ENCODE measurements around the gene RIPOR2.
A peak's percentile ranks its signal among the peaks of the same experiment; 100 is the strongest.

RIPOR2 gene

DNA sequence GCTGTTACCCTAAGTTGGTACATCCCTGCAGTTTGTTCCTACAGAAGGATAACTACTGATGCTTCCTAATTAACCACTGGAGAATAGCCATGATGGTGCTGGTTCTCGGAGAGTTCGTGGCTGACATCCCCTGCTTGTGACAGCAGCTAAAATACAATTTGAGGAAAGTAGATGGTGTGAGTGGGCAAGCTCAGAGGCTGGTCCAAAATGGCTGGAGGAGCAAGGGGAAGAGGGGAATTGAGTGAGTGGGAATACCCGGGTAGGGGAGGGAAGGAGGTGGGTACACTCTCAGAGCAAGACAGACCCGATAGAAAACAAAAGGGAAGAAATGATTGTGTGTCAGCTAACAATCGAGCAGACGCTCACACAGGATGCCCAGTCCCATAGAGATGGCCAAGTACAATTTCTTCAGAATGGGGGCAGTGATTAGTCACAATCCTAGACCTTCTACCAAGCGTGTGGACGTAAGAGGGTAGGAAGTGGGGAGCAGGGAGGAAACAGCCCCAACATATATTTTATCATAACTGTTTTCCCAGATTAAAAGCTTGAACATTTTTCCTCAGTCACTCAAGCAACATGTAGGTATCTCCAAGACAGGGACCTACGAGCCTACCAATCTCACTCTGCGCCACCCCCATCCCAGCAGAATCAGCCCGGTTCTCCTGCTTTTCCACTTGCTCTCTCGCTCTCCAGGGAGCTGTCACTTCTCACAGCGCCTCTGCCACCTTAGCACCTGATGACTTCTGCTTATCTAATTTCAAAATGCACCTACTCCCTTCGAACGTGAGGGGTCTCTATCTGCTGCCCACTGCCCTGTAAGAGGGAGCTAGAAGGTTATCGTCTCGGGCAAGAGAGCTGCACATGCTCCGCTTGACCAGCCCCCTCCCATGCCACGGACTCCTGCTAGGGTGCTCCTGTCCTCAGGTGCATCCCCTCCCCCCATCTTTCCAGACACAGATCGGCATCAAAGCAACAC lies 26.2 kb downstream of the RIPOR2 start:
- H3K9me3 Mint-ChIP-seq: no peaks in the 10 kb centered on the region
- peak in 1 of 2 donors; percentile 65 for DNase-seq (ENCODE audit: low spot score in 2 of 2)
- peak overlapping the region; percentile 97 for H3K27ac Mint-ChIP-seq
- H3K4me3 Mint-ChIP-seq: peak overlapping the region; percentile 95
- H3K36me3 Mint-ChIP-seq: peaks cover 27% of the 10 kb centered on the region
- H3K4me1 Mint-ChIP-seq: peaks cover 87% of the 10 kb centered on the region
- peak; percentile 55 for ATAC-seq

DNA sequence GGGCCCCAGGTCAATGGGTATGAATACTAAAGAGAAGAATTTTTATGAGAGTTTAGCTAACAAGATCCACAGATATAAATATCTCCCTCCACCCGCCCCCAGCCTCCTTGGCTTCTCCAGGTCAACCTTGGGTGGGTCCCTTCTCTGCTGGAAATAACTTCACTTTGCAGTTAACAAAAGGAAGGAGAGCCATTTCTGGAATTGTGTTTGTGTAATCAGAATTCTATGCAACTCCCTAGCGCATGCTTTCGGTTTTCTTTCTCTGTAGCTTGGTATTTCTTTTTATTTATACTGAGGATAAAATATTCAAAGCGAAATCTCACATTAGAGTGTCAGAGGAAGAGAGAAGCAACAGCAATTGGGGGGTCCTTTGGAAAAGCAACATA lies 27.1 kb downstream of the RIPOR2 start:
- Mint-ChIP-seq H3K9me3 (no peaks in the 10 kb centered on the region), H3K4me3 (peak overlapping the region; percentile 95), H3K27ac (peak overlapping the region; percentile 97), H3K4me1 (peaks cover 87% of the 10 kb centered on the region), H3K36me3 (peaks cover 35% of the 10 kb centered on the region)
- no peak for DNase-seq (ENCODE audit: low spot score in 2 of 2)
- ATAC-seq: no peak

DNA sequence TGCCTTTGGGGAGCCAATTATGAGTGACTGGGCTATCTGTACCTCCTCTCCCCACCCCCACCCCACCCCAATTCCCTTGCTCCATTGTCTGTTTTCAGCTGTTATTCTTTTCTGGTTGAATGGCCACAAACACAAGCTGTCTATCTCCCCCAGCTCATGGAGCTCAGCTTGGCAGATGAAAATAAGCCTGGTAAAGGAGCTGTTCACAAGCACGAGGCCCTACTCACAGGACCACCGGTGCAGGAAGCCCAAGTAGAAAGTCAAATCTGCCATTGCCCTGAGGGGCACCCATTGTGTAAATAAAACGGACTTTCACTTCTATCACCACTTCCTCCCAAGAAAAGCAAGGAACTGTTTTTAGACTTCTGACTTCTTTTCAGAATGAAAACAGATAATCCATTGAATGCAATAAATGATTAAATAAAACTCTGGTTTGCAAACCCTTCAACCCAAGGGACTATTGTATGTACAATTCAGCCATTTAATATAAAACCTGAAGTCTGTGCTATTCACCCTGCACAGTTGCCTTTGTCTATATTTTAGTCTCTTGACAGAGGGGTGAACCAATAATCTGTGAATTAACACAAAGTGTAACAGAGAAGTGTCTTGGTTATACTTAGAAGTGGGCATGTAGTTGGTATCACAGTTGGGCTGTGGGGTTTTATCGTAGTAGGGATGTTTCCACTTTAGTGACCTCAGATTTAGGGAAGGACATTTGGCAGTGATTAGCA lies 27.7 kb downstream of the RIPOR2 start:
- Mint-ChIP-seq H3K9me3 (no peaks in the 10 kb centered on the region), H3K4me3 (peak overlapping the region; percentile 95), H3K4me1 (peaks cover 86% of the 10 kb centered on the region), H3K27ac (peak overlapping the region; percentile 97), H3K36me3 (peaks cover 36% of the 10 kb centered on the region)
- ATAC-seq: peak; percentile 6
- DNase-seq (ENCODE audit: low spot score in 2 of 2): no peak

DNA sequence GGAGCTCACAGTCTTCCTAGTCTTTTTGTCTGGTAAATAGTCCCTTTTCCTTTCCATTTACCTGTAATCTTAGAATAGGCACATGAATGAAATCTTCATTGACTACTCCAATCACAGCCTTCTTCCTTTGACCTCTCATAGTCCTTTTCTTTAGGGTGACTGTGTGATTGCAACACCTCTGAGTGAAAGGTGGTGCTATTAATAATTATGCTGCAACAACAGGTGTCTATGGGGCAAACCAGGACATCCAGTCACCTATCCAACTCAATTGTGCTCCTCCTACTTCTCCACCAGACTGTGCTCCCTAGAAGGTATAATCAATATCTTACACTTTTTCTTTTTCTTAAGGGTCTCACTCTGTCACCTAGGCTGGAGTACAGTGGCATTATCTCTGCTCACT lies 29.4 kb downstream of the RIPOR2 start:
- Mint-ChIP-seq H3K27ac (peak overlapping the region; percentile 97), H3K4me3 (no peak overlapping the region), H3K36me3 (peaks cover 42% of the 10 kb centered on the region), H3K9me3 (no peaks in the 10 kb centered on the region), H3K4me1 (peaks cover 88% of the 10 kb centered on the region)
- DNase-seq (ENCODE audit: low spot score in 2 of 2): no peak
- no peak for ATAC-seq

DNA sequence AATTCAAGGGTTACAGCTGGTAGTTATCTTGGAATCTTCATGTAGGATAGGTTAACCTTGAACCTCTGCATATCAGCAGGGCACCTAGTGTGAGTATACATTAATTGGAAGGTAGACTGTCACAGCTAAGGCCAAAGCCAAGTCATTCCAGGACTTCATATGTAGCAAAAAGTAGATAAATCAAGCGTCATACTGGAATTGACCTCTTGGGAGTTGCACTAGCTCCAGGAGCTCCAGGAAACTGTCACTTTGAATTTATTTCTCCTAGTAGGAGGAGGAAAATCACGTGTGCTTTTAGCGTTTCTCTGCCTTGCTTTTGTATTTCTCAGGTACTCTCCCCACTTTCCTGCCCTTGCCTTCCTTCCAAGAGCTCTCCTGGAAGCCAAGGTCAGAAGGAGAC lies 30.3 kb downstream of the RIPOR2 start:
- peak overlapping the region; percentile 97 for H3K27ac Mint-ChIP-seq
- peaks cover 45% of the 10 kb centered on the region for H3K36me3 Mint-ChIP-seq
- DNase-seq (ENCODE audit: low spot score in 2 of 2): no peak
- H3K9me3 Mint-ChIP-seq: no peaks in the 10 kb centered on the region
- H3K4me1 Mint-ChIP-seq: peaks cover 96% of the 10 kb centered on the region
- H3K4me3 Mint-ChIP-seq: no peak overlapping the region
- no peak for ATAC-seq

DNA sequence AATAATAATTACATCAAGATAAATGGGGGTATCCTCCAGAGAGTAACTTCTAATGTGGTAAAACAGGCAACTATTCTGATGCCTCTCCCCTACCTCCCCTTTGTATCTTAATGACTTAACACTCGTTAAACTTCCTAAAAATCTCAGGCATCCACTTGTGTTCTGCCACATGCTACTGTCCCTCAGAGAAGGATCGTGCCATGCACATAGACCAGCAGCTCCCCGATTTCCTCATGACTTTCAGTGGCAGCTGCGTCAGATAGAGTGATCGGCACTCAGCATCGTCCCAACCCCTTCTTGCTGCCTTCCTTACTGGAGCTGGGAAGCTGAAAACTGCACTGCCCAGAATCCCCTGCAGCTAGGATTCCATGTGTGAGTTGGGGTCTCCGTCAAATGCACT lies 32.1 kb downstream of the RIPOR2 start:
- Mint-ChIP-seq H3K4me3 (no peak overlapping the region), H3K9me3 (no peaks in the 10 kb centered on the region), H3K27ac (peak overlapping the region; percentile 97), H3K4me1 (peaks cover 91% of the 10 kb centered on the region), H3K36me3 (peaks cover 41% of the 10 kb centered on the region)
- ATAC-seq (no peak), DNase-seq (ENCODE audit: low spot score in 2 of 2) (no peak)

DNA sequence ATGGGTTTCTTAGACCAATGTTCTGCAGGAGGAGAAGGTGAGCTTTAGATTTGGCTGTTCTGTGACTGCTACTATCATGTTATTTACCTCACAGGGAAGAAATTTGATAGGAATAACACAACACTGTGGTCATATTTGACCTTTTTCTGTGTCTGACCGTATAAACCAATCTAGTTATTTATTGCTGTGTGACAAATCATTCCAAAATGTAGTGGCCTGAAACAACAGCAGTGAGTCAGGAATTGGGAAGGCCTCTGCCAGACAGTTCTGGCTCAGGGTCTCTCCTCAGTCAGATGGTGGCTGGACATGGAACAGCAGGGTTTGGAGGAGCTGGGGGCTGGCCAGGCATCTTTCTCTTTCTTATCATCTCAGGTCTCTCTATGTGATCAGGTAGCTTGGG lies 33.0 kb downstream of the RIPOR2 start:
- Mint-ChIP-seq H3K4me3 (peak overlapping the region; percentile 52), H3K36me3 (peaks cover 46% of the 10 kb centered on the region), H3K27ac (peak overlapping the region; percentile 97), H3K4me1 (peaks cover 91% of the 10 kb centered on the region), H3K9me3 (no peaks in the 10 kb centered on the region)
- DNase-seq (ENCODE audit: low spot score in 2 of 2) (no peak), ATAC-seq (no peak)

DNA sequence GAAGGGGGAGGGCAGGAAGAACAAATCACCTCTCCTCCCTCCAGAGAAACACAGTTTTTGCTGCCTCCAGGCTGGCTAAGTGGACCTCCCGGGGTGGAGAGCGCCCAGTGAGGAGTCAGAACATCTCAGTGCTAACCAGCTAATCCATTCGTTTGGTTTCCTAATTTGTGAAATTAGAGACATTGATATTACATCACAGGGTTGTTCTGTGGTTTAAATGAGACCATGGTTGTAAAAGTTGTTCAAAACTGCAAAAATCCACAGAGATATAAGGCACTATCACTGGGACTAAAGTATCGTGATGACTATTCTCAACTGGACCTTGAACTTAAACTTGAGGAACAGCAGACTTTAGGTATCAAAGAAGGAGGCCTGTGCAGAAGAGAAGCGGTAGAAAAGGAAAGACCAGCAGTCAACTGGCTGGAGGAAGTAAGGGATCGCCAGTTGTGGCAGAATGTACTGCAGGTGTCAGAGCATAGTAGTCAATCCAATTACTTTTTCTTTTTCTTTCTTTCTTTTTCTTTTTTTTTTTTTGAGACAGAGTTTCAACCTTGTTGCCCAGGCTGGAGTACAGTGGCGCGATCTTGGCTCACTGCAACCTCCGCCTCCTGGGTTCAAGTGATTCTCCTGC lies 33.9 kb downstream of the RIPOR2 start:
- no peak for DNase-seq (ENCODE audit: low spot score in 2 of 2)
- peak overlapping the region; percentile 97 for H3K27ac Mint-ChIP-seq
- H3K9me3 Mint-ChIP-seq: no peaks in the 10 kb centered on the region
- peaks cover 56% of the 10 kb centered on the region for H3K36me3 Mint-ChIP-seq
- peak overlapping the region; percentile 52 for H3K4me3 Mint-ChIP-seq
- no peak for ATAC-seq
- peaks cover 93% of the 10 kb centered on the region for H3K4me1 Mint-ChIP-seq

DNA sequence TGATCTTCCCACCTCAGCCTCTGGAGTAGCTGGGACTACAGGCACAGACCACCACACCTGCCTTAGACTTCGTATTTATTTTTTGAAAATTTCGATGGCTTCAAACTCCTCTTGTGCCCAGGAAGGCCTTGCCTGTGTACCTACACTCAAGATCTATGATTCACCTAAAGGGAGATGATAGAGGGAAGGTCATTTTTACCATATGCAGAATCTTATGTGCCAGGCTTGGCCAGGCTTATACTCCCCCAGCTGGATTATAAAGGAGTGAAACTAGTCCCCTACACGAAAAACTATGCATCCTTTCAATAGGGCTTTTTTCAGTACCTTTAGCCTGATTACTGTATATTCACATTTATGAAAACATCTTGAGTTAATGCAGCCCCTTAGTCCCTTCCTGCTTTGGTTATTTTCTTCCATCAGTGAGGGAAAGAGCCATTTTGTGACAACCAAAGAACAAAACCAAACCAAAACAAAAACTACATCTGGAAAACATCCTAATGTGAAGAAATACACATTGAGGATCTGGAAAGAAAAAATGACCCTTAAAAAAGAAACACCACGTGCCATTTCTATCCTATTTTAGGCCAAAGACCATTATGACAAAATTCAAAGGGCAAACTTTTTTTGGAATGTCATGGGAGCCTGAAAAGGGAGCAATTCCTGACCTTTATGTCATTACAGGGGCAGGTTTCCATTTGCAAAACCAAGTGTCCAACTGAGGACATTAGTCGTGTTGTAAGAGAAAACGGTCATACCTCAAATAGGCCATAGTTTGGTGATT lies 34.7 kb downstream of the RIPOR2 start:
- peak overlapping the region; percentile 97 for H3K27ac Mint-ChIP-seq
- H3K4me3 Mint-ChIP-seq: peak overlapping the region; percentile 52
- H3K9me3 Mint-ChIP-seq: no peaks in the 10 kb centered on the region
- H3K36me3 Mint-ChIP-seq: peaks cover 56% of the 10 kb centered on the region
- DNase-seq (ENCODE audit: low spot score in 2 of 2): no peak
- ATAC-seq: no peak
- peaks cover 86% of the 10 kb centered on the region for H3K4me1 Mint-ChIP-seq

DNA sequence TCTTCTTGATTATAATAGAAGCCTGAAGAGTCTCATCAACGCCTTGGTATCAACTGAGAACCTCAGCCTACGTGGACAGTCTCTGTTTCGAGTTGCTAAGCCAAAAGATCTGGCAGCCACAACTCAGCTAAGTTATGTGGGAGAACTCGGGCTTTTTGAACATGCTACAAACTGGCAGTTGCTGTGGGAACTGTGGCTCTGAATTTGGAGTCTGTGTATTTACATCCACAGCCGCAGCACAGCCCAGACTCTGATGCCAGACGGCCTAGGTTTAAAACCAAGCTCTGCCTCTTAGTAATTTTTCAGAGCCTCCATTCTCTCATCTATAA lies 35.8 kb downstream of the RIPOR2 start:
- no peaks in the 10 kb centered on the region for H3K9me3 Mint-ChIP-seq
- H3K27ac Mint-ChIP-seq: peak overlapping the region; percentile 97
- H3K36me3 Mint-ChIP-seq: peaks cover 63% of the 10 kb centered on the region
- peak; percentile 82 for ATAC-seq
- peak overlapping the region; percentile 52 for H3K4me3 Mint-ChIP-seq
- DNase-seq (ENCODE audit: low spot score in 2 of 2): no peak
- peaks cover 76% of the 10 kb centered on the region for H3K4me1 Mint-ChIP-seq

DNA sequence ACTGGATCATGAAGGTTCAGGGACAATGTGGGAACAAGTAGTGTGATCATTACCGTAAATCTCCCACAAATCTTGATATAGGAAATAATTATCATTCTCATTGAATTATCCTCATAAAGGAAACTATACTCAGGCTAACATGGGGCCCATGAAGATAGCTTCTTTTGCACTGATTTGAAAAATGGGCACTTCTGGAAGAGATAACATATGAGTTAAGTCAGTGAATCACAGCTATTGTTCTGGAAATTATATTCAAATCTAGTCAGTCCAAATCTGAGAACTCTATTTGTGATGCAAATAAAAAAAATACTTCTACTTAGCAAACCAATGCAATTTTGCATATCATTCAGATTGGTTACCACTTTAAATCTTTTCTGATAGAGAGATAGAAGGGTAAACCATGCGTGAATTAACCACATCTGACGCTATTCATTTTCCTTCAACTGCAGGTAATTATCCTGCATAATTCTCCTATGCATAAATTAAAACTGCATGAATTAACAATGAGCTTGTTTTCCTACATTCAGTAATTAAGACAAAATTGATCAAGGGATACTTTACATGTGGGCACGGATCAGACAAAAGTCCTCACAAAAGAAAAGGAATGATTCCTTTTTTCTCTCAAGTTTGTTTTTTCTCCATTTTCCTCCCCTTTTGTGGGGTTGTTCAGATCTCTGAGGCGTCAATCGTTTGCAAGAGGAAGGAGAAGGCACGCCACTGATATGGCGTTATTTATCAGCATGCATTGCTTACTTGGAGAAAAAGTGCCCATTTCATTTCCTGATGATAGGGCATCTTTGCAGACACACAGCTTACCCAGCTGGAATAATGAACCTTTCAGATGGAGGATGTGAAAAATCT lies 36.4 kb downstream of the RIPOR2 start:
- H3K36me3 Mint-ChIP-seq: peaks cover 64% of the 10 kb centered on the region
- peak overlapping the region; percentile 97 for H3K27ac Mint-ChIP-seq
- peak overlapping the region; percentile 52 for H3K4me3 Mint-ChIP-seq
- no peaks in the 10 kb centered on the region for H3K9me3 Mint-ChIP-seq
- H3K4me1 Mint-ChIP-seq: peaks cover 74% of the 10 kb centered on the region
- DNase-seq (ENCODE audit: low spot score in 2 of 2): no peak
- ATAC-seq: no peak

DNA sequence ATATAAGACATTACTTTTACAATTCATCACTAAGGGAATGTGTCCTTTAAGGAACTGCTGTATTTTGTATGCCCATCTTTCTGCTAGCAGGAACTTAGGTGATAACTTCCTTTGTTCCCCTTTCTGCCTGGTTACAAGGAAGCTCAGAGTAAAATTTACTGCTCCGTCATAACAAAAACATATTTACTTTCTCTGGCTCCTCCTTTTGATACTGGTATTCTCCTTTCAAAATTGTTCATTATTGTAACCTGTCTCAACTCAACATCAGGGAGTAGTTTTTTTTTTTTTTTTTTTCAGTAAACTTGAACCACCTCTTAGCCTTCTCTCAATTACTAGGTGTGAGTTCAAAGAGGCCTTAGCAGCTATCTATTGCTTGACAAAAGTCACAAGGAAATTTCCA lies 37.1 kb downstream of the RIPOR2 start:
- peaks cover 57% of the 10 kb centered on the region for H3K36me3 Mint-ChIP-seq

DNA sequence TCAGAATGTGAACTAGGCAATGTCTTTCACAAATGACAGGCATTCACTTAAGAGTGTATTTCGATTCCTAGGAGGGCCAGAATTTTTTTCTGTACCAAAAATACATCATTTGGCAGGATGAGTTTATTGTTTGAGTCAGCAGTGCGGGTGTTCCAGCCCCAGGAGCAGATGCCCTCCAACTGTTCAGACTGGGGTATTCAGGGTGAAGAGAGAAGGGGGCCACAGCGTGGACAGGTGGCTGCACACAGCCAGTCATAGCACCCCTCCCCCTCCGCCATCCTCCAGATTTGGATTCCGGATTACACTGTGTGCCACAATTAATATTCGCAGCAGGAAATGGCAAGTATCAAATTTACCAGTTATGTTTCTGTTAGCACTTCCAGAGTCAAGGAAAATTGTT lies 38.6 kb downstream of the RIPOR2 start:
- H3K27ac Mint-ChIP-seq: peak overlapping the region; percentile 97
- DNase-seq (ENCODE audit: low spot score in 2 of 2): no peak
- H3K4me1 Mint-ChIP-seq: peaks cover 76% of the 10 kb centered on the region
- H3K9me3 Mint-ChIP-seq: no peaks in the 10 kb centered on the region
- no peak overlapping the region for H3K4me3 Mint-ChIP-seq
- peaks cover 49% of the 10 kb centered on the region for H3K36me3 Mint-ChIP-seq
- no peak for ATAC-seq

More for the DNA sequence above, 37.1 kb downstream of the RIPOR2 start:
- H3K27ac Mint-ChIP-seq: peak overlapping the region; percentile 97
- peak overlapping the region; percentile 52 for H3K4me3 Mint-ChIP-seq
- H3K9me3 Mint-ChIP-seq: no peaks in the 10 kb centered on the region
- peak; percentile 58 for ATAC-seq
- H3K4me1 Mint-ChIP-seq: peaks cover 74% of the 10 kb centered on the region
- no peak for DNase-seq (ENCODE audit: low spot score in 2 of 2)

DNA sequence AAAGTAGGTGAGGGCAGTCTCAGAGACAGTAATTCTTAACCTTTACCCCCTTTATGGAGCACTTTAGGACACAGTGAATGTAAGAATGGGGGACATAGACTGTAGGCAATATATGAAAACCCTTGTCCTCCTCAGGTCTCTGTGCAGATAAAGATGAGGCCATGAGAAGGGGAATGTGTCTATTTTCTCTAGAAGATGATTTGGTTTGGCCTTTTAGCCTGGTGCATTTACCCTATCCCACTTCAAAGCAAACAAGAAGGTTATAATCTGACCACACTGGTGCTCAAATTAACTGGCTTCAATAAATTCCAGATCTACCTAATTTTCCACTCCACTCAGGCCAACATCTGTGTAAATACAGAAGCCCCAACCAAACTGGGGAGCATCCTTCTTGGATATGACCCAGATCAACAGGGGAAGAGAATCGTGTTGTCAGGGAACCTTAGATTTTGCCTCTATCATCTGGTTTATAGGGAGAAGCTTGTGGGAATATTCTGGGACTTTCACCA lies 42.4 kb downstream of the RIPOR2 start:
- Mint-ChIP-seq H3K9me3 (no peaks in the 10 kb centered on the region), H3K27ac (peak overlapping the region; percentile 64), H3K4me1 (peaks cover 71% of the 10 kb centered on the region), H3K4me3 (no peak overlapping the region), H3K36me3 (peaks cover 25% of the 10 kb centered on the region)
- DNase-seq (ENCODE audit: low spot score in 2 of 2) (no peak), ATAC-seq (no peak)

All from stimulated activated effector memory CD8-positive, alpha-beta T cell treated with anti-CD3 and anti-CD28 coated beads, Interleukin-12 subunit alpha, Interleukin-12 subunit beta, amount 100 ng/mL, for 72 hours (primary cell).